Transverse colon (tissue), 4 donors: Measurements from ENCODE around the gene SPDYE16. TPM values are rescaled to one million over a fixed set of nuclear protein-coding genes. Genes with fewer than 3 reads are reported as not detected.
"Not testable (repeated sequence)": the region's sequence is repeated elsewhere in the genome, so short reads cannot be mapped to it uniquely, and the experiment has no call there.

Source experiments
- DNase-seq: peaks from one replicate; pipeline ENCODE4 v3.0.0-alpha.2; 2019
- H3K27ac ChIP-seq, 4 donors: fragments of 200-600 bp; sonication (generic); 2 replicates each; pipeline ENCODE4 v1.5.1; 2016 to 2018; ENCODE audit warnings: inconsistent platforms in 4 of 4
- H3K27me3 ChIP-seq: fragments of 200-600 bp; sonication (generic); 2 replicates; pipeline ENCODE4 v1.5.1; 2017; ENCODE audit warnings: inconsistent platforms
- H3K36me3 ChIP-seq, 4 donors: fragments of 200-600 bp; sonication (generic); 2 replicates each; pipeline ENCODE4 v1.5.1; 2017 to 2019; ENCODE audit warnings: inconsistent platforms in 4 of 4
- H3K4me1 ChIP-seq, 4 donors: fragments of 200-600 bp; sonication (generic); 2 replicates each; pipeline ENCODE4 v1.5.1; 2017 to 2020; ENCODE audit warnings: inconsistent platforms in 4 of 4
- H3K4me3 ChIP-seq, 4 donors: fragments of 200-600 bp; sonication (generic); 1 replicate in 1 of 4; 2 replicates in 3 of 4; pipeline versions ENCODE4 v1.5.1 to v1.6.1; 2017 to 2019; ENCODE audit warnings: inconsistent platforms in 4 of 4
- H3K9me3 ChIP-seq, 2 donors: fragments of 200-600 bp; sonication (generic); 2 replicates each; pipeline ENCODE4 v1.5.1; 2017 to 2019; ENCODE audit warnings: inconsistent platforms in 2 of 2
- CTCF ChIP-seq, 5 experiments: fragments of 200-600 bp in 3 of 5; fragments of 450-650 bp in 2 of 5; sonication (generic) in 3 of 5; IDR thresholded peaks; 1 replicate in 2 of 5; 2 replicates in 3 of 5; pipeline ENCODE4 v1.5.1; 2016 to 2017; ENCODE audit warnings: antibody characterized with exemption in 5 of 5, inconsistent platforms in 3 of 5, mild to moderate bottlenecking in 2 of 5, moderate library complexity in 1 of 5
- EP300 ChIP-seq: sonication (generic); formaldehyde crosslinking; IDR thresholded peaks from one replicate; pipeline ENCODE4 v1.6.1; 2017; ENCODE audit warnings: antibody characterized with exemption, low read depth
- POLR2A ChIP-seq: fragments of 450-650 bp; IDR thresholded peaks from one replicate; pipeline ENCODE4 v1.6.1; 2016; ENCODE audit warnings: antibody characterized with exemption, mild to moderate bottlenecking, moderate library complexity
- POLR2AphosphoS5 ChIP-seq, 3 donors: sonication (generic); formaldehyde crosslinking; IDR thresholded peaks; one replicate each; pipeline ENCODE4 v1.6.1; 2016; ENCODE audit warnings: antibody characterized with exemption in 3 of 3
- WGBS, 2 donors: methylation state at CpG; one replicate each; pipeline ENCODE4 v1.1.5; 2018; ENCODE audit warnings: low coverage in 1 of 2; 5-methylcytosine and 5-hydroxymethylcytosine counted together
- in situ Hi-C, 4 donors: fragments of 200-750 bp; cut with MboI; loops; one replicate each; pipeline versions ENCODE4 v1.15.0 to v1.15.1; 2017; ENCODE audit warnings: low sequenced_read_pairs in 3 of 4, low pct_ligation_motif_present in 1 of 4, low pct_unique_long_range_greater_than_20kb in 1 of 4
- intact Hi-C: fragments of 100-400 bp; cut with DNase I; formaldehyde crosslinking; loops from one replicate; pipeline ENCODE4 v1.15.1; 2023; ENCODE audit warnings: low total_unique reads
- total RNA-seq, 4 donors: library from RNA; depleted of rRNA; stranded (reverse); fragments of >200 nt; gene quantifications; one replicate each; pipeline ENCODE4 v1.1.0, GENCODE V29; 2016

Gene SPDYE16
- total RNA-seq, 4 donors from 2014 or later = not detected

- in situ Hi-C loops (loop anchor here in 1 of 4 donors (25.0 kb wide), 1 partner anchor 497 kb away; no protein-coding TSS in a partner anchor), intact Hi-C loops (no loop called here)
- 77 to 84% methylated on average over 8 to 14 of the region's 16 CpGs for WGBS, 2 donors
- Histone ChIP-seq H3K36me3 (no peaks in the 10 kb centered on the region), H3K27me3 (peaks cover 2% of the 10 kb centered on the region), H3K9me3 (no peaks in the 10 kb centered on the region), H3K27ac (no peak overlapping the region), H3K4me1 (peaks cover 7 to 17% (median 10%) of the 10 kb centered on the region in 4 donors), H3K4me3 (no peak overlapping the region)
- DNase-seq = no peak
- no peak for TF ChIP-seq POLR2A
- TF ChIP-seq EP300 = no peak
- no peak for TF ChIP-seq POLR2AphosphoS5 (IDR thresholded peaks at IDR 0.05)
- TF ChIP-seq CTCF (IDR thresholded peaks at IDR 0.05) = no peak
Observed at GRCh38 chr7:76514926-76515771, 27.9 kb downstream of the SPDYE16 start.

DNA sequence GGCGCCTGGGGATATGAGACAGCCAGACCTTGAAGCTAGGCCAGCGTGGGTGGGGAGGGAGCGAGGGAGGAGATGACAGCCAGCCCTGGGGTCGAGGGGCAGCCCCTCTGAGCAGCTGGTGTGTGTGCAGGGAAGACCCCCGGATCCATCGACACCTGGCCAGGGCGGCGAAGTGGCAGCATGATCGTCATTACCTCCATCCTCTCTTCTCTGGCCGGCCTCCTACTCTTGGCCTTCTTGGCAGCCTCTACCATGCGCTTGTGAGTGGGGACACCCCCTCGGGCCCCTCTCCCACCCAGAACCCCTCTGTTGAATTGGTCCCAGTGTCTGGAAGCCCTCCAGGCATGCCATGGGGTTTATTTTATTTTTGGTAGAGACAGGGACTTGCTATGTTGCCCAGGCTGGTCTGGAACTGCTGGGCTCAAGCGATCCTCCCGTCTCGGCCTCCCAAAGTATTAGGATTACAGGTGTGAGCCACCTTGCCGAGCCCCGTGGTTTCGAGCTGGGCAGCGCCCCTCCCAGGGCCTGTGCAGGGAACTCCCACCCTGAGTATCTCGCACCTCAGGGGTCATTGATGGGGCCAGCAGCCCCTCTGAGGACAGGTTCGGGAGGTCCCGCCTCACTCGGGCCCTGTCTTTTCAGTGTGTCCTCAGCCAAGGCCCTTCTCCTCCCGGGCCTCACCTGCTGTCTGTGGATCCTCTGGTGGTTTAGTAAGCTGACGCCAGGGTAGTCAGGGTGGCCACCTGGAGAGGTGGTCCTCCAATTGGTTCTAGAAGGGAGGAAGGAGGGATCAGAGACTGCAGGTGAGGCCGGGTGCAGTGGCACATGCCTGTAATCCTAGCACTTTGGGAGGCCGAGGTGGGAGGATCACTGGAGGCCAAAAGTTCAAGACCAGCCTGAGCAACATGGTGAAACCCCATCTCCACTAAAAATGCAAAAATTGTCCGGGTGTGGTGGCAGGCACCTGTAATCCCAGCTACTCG is 29.0 kb downstream of the SPDYE16 start:
- TF ChIP-seq POLR2AphosphoS5 (IDR thresholded peaks at IDR 0.05) = no peak
- TF ChIP-seq CTCF (IDR thresholded peaks at IDR 0.05) = no peak
- no peak for TF ChIP-seq EP300
- no peak for TF ChIP-seq POLR2A
- Histone ChIP-seq H3K9me3 (no peaks in the 10 kb centered on the region), H3K27ac (no peak overlapping the region), H3K4me3 (no peak overlapping the region), H3K27me3 (peaks cover 2% of the 10 kb centered on the region), H3K36me3 (no peaks in the 10 kb centered on the region), H3K4me1 (peaks cover 7 to 17% (median 12%) of the 10 kb centered on the region in 4 donors)
- intact Hi-C loops (no loop called here), in situ Hi-C loops (loop anchor here in 1 of 4 donors (25.0 kb wide), 1 partner anchor 498 kb away; no protein-coding TSS in a partner anchor)
- WGBS, 2 donors = 84% methylated on average over 29 of the region's 29 CpGs; no CpG with 5 or more reads in 1 of the 2 donors
- DNase-seq = no peak

- Histone ChIP-seq H3K4me1 (peaks cover 7 to 17% (median 12%) of the 10 kb centered on the region in 4 donors), H3K27ac (peak overlapping the region; percentile 49 to 68 (median 56))
- no peak for DNase-seq
Observed at GRCh38 chr7:76512941-76513816, 29.9 kb downstream of the SPDYE16 start.

DNA sequence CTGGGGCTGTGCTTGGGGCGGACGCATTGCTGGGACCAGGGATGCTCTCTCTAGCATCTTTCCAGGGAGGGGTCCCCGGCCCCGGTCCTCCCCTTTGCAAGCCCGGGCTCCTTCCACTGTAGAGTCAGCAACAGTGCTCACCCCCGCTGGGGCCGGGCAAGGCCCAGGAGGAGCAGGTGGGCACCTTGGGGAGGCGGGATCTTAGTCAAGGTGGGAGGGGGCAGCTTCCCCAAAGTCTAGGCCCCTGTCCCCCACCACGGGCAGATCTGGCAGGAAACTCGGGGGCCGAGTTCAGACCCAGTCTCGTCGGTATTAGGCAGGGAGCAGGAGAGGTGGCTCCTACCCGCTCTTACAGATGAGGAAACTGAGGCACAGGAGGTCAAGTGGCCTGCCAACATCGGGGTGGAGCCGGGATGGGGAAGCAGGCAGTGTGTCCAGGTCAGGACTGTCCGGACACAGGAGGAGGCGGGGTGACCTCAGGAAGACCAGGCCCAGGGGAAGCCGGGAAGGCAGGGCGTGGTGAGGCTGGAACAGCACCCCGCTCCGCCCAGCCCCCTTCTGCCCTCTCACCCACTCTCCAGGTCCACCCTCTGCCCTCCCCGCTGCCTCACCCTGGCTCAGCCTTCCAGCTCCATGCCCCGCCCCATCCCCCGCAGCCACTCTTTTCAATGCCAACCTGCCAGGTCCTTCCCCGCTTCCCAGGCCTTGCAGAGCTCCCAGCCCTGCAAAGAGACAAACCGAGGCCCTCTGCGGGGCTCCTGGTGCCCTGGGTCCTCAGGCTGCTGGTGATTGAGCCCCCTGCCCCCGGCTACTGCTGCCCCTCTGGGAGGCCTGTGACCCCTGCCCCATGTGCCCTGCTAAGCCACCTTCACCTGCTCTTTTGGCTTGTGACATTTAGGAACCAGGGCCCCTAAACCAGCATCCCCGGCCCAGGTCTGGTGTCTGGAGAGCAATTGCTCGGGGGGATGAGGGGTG is 30.9 kb downstream of the SPDYE16 start:
- H3K4me3 ChIP-seq = peak overlapping the region in 1 of 4 donors; percentile 10
- intact Hi-C loops, H3K36me3 ChIP-seq, H3K9me3 ChIP-seq, H3K27me3 ChIP-seq: not testable (repeated sequence)
- WGBS, 2 donors = no CpG with 5 or more reads among the region's 31 CpGs
- peaks cover 7 to 17% (median 12%) of the 10 kb centered on the region in 4 donors for H3K4me1 ChIP-seq
- H3K27ac ChIP-seq = peak overlapping the region; percentile 55 to 75 (median 60)
- in situ Hi-C loops = loop anchor here in 1 of 4 donors (25.0 kb wide), 1 partner anchor 500 kb away; no protein-coding TSS in a partner anchor
- peak; percentile 54 for DNase-seq

More at GRCh38 chr7:76512941-76513816, 29.9 kb downstream of the SPDYE16 start:
- WGBS, 2 donors = 57% methylated on average over 20 of the region's 21 CpGs; no CpG with 5 or more reads in 1 of the 2 donors
- in situ Hi-C loops (loop anchor here in 1 of 4 donors (25.0 kb wide), 1 partner anchor 499 kb away; no protein-coding TSS in a partner anchor), intact Hi-C loops (no loop called here)
- H3K36me3 ChIP-seq = no peaks in the 10 kb centered on the region
- H3K9me3 ChIP-seq = no peaks in the 10 kb centered on the region
- peak; percentile 18 to 72 (median 32) for TF ChIP-seq CTCF (IDR thresholded peaks at IDR 0.05)
- no peak for TF ChIP-seq POLR2A
- no peak overlapping the region for H3K4me3 ChIP-seq
- H3K27me3 ChIP-seq = peaks cover 2% of the 10 kb centered on the region

GRCh38 chr7:76511200-76511910 is 31.7 kb downstream of the SPDYE16 start:
- H3K4me3 ChIP-seq = peak overlapping the region in 1 of 4 donors; percentile 10
- DNase-seq, H3K9me3 ChIP-seq, H3K27me3 ChIP-seq, H3K36me3 ChIP-seq, intact Hi-C loops: not testable (repeated sequence)
- 71 to 92% methylated on average over 2 to 6 of the region's 24 CpGs for WGBS, 2 donors
- H3K27ac ChIP-seq = peak overlapping the region in 2 of 4 donors; percentile 62 to 75
- peaks cover 7 to 17% (median 12%) of the 10 kb centered on the region in 4 donors for H3K4me1 ChIP-seq
- in situ Hi-C loops = loop anchor here in 1 of 4 donors (25.0 kb wide), 1 partner anchor 501 kb away; no protein-coding TSS in a partner anchor
